HCT116 (cell line): ENCODE data around the gene GOLGA3.
"Not testable (repeated sequence)": the region's sequence is repeated elsewhere in the genome, so short reads cannot be mapped to it uniquely, and the experiment has no call there.

Experiments
- CTCF ChIP-seq, 3 experiments: fragments of 200-600 bp in 1 of 3; sonication (generic) in 1 of 3; IDR thresholded peaks in 2 of 3; conservative IDR thresholded peaks in 1 of 3; 2 replicates each; pipeline ENCODE4 v1.5.1; 2012 to 2017; ENCODE audit warnings: low read depth in 2 of 3, low read length in 2 of 3, antibody characterized with exemption in 1 of 3, borderline replicate concordance in 1 of 3, control low read depth in 1 of 3, mild to moderate bottlenecking in 1 of 3, mixed read lengths in 1 of 3, mixed run types in 1 of 3, moderate library complexity in 1 of 3; ENCODE audit not compliant: insufficient read depth in 1 of 3
- EZH2 ChIP-seq: fragments of 200-600 bp; sonication (generic); IDR thresholded peaks from 2 replicates; pipeline ENCODE4 v1.6.1; 2017; ENCODE audit warnings: antibody characterized with exemption, mixed run types
- EZH2phosphoT487 ChIP-seq: fragments of 200-600 bp; IDR thresholded peaks from 2 replicates; pipeline ENCODE4 v1.6.1; 2018; ENCODE audit warnings: antibody characterized with exemption, borderline replicate concordance
- FOSL1 ChIP-seq: IDR thresholded peaks from 2 replicates; pipeline ENCODE4 v1.6.1; 2012; ENCODE audit warnings: low read depth
- JUND ChIP-seq: IDR thresholded peaks from 2 replicates; pipeline ENCODE4 v1.6.1; 2012
- POLR2A ChIP-seq: IDR thresholded peaks from 2 replicates; pipeline ENCODE4 v1.7.0; 2011; ENCODE audit warnings: borderline replicate concordance; ENCODE audit not compliant: insufficient read depth, insufficient read length; ENCODE audit errors: extremely low read depth
- TF ChIP-seq, protein P1 (sequence below): IDR thresholded peaks from 2 replicates; pipeline ENCODE4 v1.6.1; 2012

GRCh38 chr12:132791940-132792339, 36.7 kb downstream of the GOLGA3 start:
- TF ChIP-seq EZH2; FOSL1; CTCF (IDR thresholded peaks at IDR 0.05 in 2 of 3, conservative IDR thresholded peaks at IDR 0.05 in 1 of 3; ENCODE audit: borderline replicate concordance in 1 of 3, insufficient read depth in 1 of 3, low read depth in 2 of 3, low read length in 2 of 3); JUND; EZH2phosphoT487; POLR2A: not testable (repeated sequence)
- TF ChIP-seq, protein P1, sequence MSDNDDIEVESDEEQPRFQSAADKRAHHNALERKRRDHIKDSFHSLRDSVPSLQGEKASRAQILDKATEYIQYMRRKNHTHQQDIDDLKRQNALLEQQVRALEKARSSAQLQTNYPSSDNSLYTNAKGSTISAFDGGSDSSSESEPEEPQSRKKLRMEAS: not testable (repeated sequence)
